GM12801 (cell line): ENCODE results near the gene CEP72.

Source experiments
- TF ChIP-seq, protein P1 (sequence below): IDR thresholded peaks from one replicate; pipeline ENCODE4 v1.5.1; 2011; ENCODE audit warnings: control low read depth; ENCODE audit not compliant: insufficient read length; ENCODE audit errors: extremely low read depth

CEP72 gene

DNA sequence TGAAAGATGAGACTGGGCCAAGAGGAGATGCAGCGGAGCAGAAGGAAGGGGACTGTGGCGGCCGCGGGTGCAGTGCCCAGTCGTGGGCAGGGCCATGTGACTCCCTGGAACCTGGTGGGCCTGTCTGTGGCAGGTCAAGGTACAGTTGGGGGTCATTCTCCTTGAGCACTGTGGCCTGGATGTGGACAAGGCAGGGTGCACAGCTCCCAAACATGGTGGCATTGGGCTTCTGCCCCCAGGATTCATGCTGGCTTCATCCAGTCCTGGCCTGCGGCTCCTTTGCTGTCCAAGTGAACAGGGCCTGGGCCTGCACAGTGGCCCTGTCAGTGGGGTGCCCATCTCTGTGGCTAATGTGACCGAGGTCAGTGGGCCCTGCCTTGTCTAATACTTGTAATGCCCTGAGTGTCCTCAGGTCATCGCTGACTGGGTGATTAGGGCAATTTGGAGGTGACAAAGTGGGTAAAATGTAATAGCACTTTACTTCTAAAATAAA is 39.9 kb downstream of the CEP72 start:
- TF ChIP-seq, protein P1, sequence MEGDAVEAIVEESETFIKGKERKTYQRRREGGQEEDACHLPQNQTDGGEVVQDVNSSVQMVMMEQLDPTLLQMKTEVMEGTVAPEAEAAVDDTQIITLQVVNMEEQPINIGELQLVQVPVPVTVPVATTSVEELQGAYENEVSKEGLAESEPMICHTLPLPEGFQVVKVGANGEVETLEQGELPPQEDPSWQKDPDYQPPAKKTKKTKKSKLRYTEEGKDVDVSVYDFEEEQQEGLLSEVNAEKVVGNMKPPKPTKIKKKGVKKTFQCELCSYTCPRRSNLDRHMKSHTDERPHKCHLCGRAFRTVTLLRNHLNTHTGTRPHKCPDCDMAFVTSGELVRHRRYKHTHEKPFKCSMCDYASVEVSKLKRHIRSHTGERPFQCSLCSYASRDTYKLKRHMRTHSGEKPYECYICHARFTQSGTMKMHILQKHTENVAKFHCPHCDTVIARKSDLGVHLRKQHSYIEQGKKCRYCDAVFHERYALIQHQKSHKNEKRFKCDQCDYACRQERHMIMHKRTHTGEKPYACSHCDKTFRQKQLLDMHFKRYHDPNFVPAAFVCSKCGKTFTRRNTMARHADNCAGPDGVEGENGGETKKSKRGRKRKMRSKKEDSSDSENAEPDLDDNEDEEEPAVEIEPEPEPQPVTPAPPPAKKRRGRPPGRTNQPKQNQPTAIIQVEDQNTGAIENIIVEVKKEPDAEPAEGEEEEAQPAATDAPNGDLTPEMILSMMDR = no peak

DNA sequence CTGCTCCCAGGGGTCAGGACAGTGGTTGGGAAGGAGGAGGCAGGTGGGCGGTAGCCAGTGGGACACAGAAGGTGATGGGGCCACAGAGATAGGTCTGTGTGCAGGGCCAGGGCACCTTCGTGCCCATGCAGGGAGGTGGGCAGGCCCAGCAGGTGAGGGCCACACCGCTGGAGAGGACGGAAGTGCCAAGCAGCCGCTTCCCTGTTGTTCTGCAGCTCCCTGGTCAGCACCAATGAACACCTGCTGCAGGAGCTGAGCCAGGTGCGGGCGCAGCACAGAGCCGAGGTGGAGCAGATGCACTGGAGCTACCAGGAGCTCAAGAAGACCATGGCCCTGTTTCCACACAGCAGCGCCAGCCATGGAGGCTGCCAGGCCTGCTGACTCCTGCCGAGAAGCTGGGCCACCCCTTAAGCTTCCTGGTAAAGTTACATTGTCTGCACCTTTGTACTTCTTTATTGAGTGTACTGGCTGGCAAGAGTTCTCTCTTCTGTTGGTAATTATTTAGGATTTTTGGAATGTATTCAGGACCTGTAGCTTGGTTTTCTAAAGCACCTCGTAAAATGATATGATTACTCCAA is 40.7 kb downstream of the CEP72 start:
- TF ChIP-seq, protein P1 = no peak

DNA sequence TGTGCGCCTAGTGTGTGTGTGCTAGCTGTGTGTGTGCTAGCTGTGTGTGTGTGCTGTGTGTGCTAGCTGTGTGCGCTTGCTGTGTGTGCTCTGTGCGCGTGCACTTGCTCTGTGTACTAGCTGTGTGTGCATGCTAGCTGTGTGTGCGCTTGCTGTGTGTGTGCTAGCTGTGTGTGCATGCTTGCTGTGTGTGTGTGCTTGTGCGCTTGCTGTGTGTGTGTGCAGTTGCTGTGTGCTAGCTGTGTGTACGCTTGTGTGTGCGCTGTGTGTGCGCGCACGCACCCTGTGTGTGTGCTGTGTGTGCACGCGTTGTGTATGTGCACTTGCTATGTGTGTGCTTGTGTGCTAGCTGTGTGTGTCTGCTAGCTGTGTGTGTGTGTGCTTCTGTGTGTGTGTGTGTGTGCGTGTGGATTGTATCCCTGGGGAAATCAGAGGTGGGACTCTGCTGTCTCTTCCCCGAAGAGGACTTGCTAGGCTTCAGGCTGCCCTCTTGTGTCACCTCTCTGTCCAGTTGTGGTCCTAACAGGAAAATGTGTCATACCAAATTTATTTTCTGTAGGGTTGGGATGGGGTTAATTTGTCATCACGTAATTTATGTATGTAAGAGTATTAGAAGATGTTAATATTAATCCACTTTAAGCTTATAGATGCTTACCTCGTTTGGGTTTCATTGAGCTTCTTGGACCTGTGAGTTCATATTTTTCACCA is 42.1 kb downstream of the CEP72 start:
- TF ChIP-seq, protein P1 = no peak

DNA sequence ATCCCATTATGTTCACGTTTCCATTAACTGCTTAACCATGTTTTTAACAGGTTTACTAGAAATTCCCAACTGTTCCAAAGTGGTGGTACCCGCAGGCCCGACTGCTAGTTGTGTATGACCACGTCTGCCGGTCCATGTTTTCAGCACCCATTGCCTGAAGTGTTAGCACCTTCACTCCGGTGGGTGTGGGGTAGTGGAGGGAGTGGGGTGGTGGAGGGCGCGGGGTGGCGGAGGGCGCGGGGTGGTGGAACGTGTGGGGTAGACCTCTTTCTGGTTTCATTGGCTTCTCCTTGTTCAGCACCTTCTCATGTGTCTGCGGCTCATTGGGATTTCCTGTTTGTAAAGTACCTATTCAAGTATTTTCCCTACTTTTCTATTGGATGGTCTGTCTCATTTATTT is 43.3 kb downstream of the CEP72 start:
- TF ChIP-seq, protein P1 = no peak

DNA sequence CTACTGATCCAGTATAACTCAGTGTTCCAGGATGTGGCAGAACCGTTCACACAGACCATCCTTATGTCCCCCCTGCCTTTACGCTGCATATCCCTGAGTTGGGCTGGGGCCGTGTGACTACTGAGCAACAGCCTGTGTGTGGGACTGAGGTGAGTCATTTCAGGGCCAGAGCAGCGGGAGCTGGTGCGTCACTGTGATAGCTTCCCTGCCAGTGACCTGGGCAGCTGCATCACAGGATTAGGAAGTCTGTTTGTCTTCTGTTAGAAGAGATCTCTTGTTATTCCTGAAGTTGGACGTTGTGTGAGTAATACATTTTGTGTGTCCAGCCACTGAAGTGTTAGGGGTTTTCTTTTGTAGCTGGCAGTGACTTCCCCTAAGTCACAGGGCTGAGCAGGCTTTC is 45.4 kb downstream of the CEP72 start:
- TF ChIP-seq, protein P1 = no peak

DNA sequence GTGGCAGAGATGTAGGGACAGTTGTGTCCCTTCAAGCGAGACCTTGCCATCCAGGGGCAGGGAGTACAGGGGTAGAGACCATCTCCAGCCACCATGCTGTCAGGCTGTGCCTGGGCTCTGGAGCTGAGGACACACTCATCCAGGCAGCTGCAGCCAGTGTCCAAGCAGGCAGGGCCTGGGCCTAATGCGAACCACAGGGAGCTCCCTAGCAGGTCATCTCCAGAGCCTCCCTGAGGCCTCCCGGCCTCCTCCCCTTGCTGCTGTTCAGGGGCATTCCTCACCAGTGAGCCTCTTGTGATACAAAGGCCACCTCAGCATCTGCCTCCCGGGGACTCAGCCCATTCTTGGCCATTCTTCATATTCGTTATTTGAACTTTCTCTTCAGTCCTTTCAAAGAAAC is 46.0 kb downstream of the CEP72 start:
- TF ChIP-seq, protein P1 = no peak

DNA sequence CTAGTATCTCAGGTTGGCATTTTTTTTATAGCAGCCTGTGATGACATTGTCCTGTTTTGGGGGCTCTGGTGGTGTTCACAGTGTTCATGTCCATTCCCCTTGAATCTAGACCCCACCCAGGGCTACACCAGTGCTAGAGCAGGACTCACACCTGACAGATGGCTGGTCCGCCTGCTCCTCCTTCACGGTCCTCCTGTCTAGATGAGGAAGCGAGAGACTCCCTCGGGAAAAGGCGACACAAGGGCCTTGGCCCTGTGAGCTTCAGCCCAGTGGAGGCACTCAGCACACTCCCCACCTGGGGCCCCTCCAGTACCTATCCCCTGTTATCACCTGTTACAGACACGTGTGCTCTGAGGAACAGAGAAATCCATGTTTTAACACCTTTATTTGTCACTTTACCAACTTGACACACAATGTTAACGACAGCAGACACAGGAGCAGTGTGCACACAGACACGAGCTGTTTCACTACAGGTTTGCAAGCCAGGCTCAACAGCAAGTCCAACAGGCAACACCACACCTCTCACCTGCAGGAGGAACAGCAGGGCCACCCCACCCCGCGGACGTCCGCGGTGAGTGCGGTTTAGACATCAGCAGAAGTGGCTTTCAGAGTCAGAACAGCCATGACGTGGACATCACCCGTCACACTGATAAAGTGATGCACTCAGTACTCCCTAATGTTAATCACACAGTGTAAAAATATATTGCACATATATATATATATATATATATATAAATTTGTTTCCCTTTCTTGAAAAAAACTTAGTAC is 47.5 kb downstream of the CEP72 start:
- TF ChIP-seq, protein P1 = no peak
